Chondrocyte (in vitro differentiated cells): Measurements from ENCODE around the gene MYOCOS. TPM values are rescaled to one million over a fixed set of nuclear protein-coding genes. Genes with fewer than 3 reads are reported as not detected.
"Not testable (repeated sequence)": the region's sequence is repeated elsewhere in the genome, so short reads cannot be mapped to it uniquely, and the experiment has no call there.

Experiments used
- DNase-seq: peaks from one replicate; pipeline ENCODE4 v3.0.0; 2021; ENCODE audit warnings: mixed read lengths, low spot score
- H3K27ac Mint-ChIP-seq: one replicate; pipeline ENCODE4 v1.8.0; 2021; ENCODE audit warnings: mild to moderate bottlenecking, moderate library complexity, mixed read lengths; ENCODE audit not compliant: unreplicated experiment
- H3K27me3 Mint-ChIP-seq: 2 replicates; pipeline ENCODE4 v1.8.0; 2021; ENCODE audit warnings: low read depth, mixed read lengths
- H3K36me3 Mint-ChIP-seq: 2 replicates; pipeline ENCODE4 v1.8.0; 2021; ENCODE audit warnings: low read depth, mixed read lengths
- H3K4me1 Mint-ChIP-seq: 2 replicates; pipeline ENCODE4 v1.8.0; 2021; ENCODE audit warnings: low read depth, mild to moderate bottlenecking, mixed read lengths
- H3K4me3 Mint-ChIP-seq: one replicate; pipeline ENCODE4 v1.8.0; 2021; ENCODE audit warnings: mild to moderate bottlenecking, moderate library complexity, mixed read lengths; ENCODE audit not compliant: unreplicated experiment
- H3K9me3 Mint-ChIP-seq: 2 replicates; pipeline ENCODE4 v1.8.0; 2021; ENCODE audit warnings: low read depth, mixed read lengths
- total RNA-seq: library from RNA; stranded (reverse); gene quantifications from 3 replicates; pipeline ENCODE4 v1.2.1, GENCODE V29; 2021
- TF ChIP-seq, protein P1 (sequence below): fragments of 200-600 bp; sonication (generic); IDR thresholded peaks from 2 replicates; pipeline ENCODE4 v1.5.0; 2021; ENCODE audit warnings: antibody characterized with exemption, mild to moderate bottlenecking, moderate library complexity

Gene MYOCOS
- total RNA-seq, 1 donor from 2014 or later: 0.12 TPM

DNA sequence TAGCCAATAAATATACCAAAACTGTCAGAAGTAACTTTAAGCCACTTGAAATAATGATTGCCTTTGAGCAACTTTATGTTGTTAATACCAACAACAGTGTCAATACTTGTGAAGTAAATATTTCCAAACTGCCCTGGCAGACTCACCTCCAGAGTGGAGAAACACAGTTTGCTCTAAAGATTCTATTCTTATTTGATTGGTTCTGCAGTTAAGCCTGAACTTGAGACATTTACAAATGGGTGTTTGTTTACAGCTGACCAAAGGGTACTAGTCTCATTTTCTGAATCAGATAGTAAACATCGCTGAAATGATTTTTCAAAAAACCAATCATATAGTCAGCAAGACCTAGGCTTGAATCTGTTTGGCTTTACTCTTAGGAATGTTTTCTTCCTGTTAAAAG lies 31.8 kb downstream of the MYOCOS start:
- Mint-ChIP-seq H3K27me3 (peaks cover 5% of the 10 kb centered on the region), H3K4me1 (peaks cover 20% of the 10 kb centered on the region), H3K27ac (peak overlapping the region; percentile 78), H3K9me3 (no peaks in the 10 kb centered on the region), H3K36me3 (no peaks in the 10 kb centered on the region), H3K4me3 (no peak overlapping the region)
- TF ChIP-seq, protein P1, sequence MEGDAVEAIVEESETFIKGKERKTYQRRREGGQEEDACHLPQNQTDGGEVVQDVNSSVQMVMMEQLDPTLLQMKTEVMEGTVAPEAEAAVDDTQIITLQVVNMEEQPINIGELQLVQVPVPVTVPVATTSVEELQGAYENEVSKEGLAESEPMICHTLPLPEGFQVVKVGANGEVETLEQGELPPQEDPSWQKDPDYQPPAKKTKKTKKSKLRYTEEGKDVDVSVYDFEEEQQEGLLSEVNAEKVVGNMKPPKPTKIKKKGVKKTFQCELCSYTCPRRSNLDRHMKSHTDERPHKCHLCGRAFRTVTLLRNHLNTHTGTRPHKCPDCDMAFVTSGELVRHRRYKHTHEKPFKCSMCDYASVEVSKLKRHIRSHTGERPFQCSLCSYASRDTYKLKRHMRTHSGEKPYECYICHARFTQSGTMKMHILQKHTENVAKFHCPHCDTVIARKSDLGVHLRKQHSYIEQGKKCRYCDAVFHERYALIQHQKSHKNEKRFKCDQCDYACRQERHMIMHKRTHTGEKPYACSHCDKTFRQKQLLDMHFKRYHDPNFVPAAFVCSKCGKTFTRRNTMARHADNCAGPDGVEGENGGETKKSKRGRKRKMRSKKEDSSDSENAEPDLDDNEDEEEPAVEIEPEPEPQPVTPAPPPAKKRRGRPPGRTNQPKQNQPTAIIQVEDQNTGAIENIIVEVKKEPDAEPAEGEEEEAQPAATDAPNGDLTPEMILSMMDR: no peak
- no peak for DNase-seq

DNA sequence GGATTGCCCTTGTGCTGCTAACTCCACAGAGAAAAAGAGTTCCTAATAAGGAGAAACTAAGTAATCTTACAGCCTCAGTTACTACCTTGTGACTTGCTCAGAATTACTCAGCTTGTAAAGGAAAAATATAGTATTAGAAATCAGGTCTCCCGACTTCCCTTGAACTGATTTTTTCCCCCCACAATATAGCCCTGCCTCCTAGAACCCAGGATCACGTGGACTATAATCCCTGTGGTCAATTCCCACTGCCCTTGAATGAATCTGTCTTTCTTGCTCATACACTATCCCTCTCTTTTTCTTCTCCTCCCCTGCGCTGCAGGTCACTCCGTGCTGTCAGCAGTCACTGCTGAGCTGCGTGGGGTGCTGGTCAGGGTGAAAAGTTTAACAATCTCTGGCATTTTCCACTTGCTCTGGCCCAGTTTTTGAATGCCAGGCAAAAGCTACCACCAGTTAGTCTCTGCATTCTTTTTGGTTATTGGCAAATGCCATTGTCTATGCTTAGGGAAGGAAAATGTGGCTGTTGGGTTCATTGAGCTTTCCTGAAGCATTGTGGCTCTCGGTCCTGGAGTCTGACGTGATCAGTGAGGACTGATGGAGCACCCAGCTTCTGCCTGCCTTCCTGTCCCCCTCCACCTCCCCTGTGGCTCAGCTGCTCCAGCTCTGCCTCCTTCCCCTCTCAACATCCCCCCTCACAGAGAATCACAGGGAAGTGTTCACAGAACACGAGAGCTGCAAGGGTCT lies 32.3 kb downstream of the MYOCOS start:
- Mint-ChIP-seq H3K9me3 (no peaks in the 10 kb centered on the region), H3K27ac (peak overlapping the region; percentile 78), H3K36me3 (no peaks in the 10 kb centered on the region), H3K4me3 (peak overlapping the region; percentile 43), H3K4me1 (peaks cover 20% of the 10 kb centered on the region), H3K27me3 (peaks cover 5% of the 10 kb centered on the region)
- TF ChIP-seq, protein P1: no peak
- no peak for DNase-seq

GRCh38 chr1:171654942-171655745 lies 33.1 kb downstream of the MYOCOS start:
- TF ChIP-seq, protein P1: peak; percentile 77
- DNase-seq: no peak
- Mint-ChIP-seq H3K27me3 (peaks cover 4% of the 10 kb centered on the region), H3K36me3 (no peaks in the 10 kb centered on the region), H3K27ac (peak overlapping the region; percentile 78), H3K9me3 (no peaks in the 10 kb centered on the region), H3K4me3 (peak overlapping the region; percentile 29), H3K4me1 (peaks cover 20% of the 10 kb centered on the region)

DNA sequence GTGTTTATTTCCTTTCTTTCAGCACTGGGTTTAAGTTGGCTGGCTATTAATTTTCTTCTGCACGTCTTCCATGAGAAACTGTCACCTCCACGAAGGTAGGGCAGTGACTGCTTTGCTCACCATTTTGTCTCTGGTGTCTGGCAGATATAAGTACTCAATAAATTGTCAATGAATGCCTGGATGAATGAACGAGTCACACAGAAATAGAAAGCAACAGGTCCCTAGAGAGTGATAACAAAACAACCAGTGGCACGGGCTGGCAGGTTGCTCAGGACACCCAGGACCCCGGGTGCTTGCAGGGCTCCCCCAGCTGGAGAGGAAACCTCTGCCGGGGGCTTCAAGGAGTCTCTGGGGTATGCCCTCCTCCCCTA lies 33.7 kb downstream of the MYOCOS start:
- Mint-ChIP-seq H3K27me3 (peaks cover 1% of the 10 kb centered on the region), H3K4me3 (no peak overlapping the region), H3K9me3 (no peaks in the 10 kb centered on the region), H3K36me3 (no peaks in the 10 kb centered on the region), H3K27ac (no peak overlapping the region), H3K4me1 (peaks cover 20% of the 10 kb centered on the region)
- no peak for DNase-seq
- TF ChIP-seq, protein P1: peak; percentile 43

- not testable (repeated sequence) for H3K9me3 Mint-ChIP-seq, DNase-seq
These were observed 34.2 kb downstream of the MYOCOS start for GRCh38 chr1:171656206-171656605.

More at GRCh38 chr1:171656206-171656605, 34.2 kb downstream of the MYOCOS start:
- peaks cover 20% of the 10 kb centered on the region for H3K4me1 Mint-ChIP-seq
- H3K27me3 Mint-ChIP-seq, H3K36me3 Mint-ChIP-seq, H3K27ac Mint-ChIP-seq, H3K4me3 Mint-ChIP-seq: not testable (repeated sequence)
